Type B pancreatic cell (in vitro differentiated cells): Measurements from ENCODE around the gene IGFBP5. TPM values are rescaled to one million over a fixed set of nuclear protein-coding genes. Genes with fewer than 3 reads are reported as not detected.

ENCODE experiments used
- DNase-seq: peaks from one replicate; pipeline ENCODE4 v3.0.0; 2021; ENCODE audit warnings: mixed read lengths; ENCODE audit not compliant: unreplicated experiment; ENCODE audit errors: extremely low spot score
- H3K27ac Mint-ChIP-seq: 2 replicates; pipeline ENCODE4 v1.8.0; 2021; ENCODE audit warnings: mild to moderate bottlenecking, mixed read lengths
- H3K27me3 Mint-ChIP-seq: 2 replicates; pipeline ENCODE4 v1.8.0; 2021; ENCODE audit warnings: mixed read lengths
- H3K36me3 Mint-ChIP-seq: 2 replicates; pipeline ENCODE4 v1.8.0; 2021; ENCODE audit warnings: mixed read lengths
- H3K4me1 Mint-ChIP-seq: one replicate; pipeline ENCODE4 v1.8.0; 2021; ENCODE audit warnings: mixed read lengths; ENCODE audit not compliant: unreplicated experiment
- H3K4me3 Mint-ChIP-seq: 2 replicates; pipeline ENCODE4 v1.8.0; 2021; ENCODE audit warnings: mild to moderate bottlenecking, mixed read lengths
- H3K9me3 Mint-ChIP-seq: 2 replicates; pipeline ENCODE4 v1.8.0; 2021; ENCODE audit warnings: mixed read lengths
- CTCF ChIP-seq: fragments of 200-600 bp; sonication (generic); conservative IDR thresholded peaks from 2 replicates; pipeline ENCODE4 v1.5.0; 2021; ENCODE audit warnings: antibody characterized with exemption, mild to moderate bottlenecking
- total RNA-seq: library from RNA; stranded (reverse); gene quantifications from 2 replicates; pipeline ENCODE4 v1.2.1, GENCODE V29; 2021; ENCODE audit warnings: low replicate concordance

IGFBP5 gene
- total RNA-seq, 1 donor from 2014 or later: 245 TPM

- no peak for DNase-seq
- TF ChIP-seq CTCF: peak; percentile 63
- Mint-ChIP-seq H3K9me3 (no peaks in the 10 kb centered on the region), H3K27me3 (peaks cover 9% of the 10 kb centered on the region), H3K36me3 (peaks cover 10% of the 10 kb centered on the region), H3K4me1 (peaks cover 52% of the 10 kb centered on the region), H3K27ac (no peak overlapping the region), H3K4me3 (no peak overlapping the region)
Observed at GRCh38 chr2:216687646-216688045, 7.7 kb downstream of the IGFBP5 start.

- H3K4me1 Mint-ChIP-seq: peaks cover 53% of the 10 kb centered on the region
- H3K27me3 Mint-ChIP-seq: peaks cover 4% of the 10 kb centered on the region
- no peak for TF ChIP-seq CTCF
- H3K27ac Mint-ChIP-seq: no peak overlapping the region
- H3K9me3 Mint-ChIP-seq: no peaks in the 10 kb centered on the region
- DNase-seq: no peak
- no peak overlapping the region for H3K4me3 Mint-ChIP-seq
- H3K36me3 Mint-ChIP-seq: peaks cover 10% of the 10 kb centered on the region
Observed at GRCh38 chr2:216687111-216687510, 8.2 kb downstream of the IGFBP5 start.

GRCh38 chr2:216685327-216685875 lies 9.9 kb downstream of the IGFBP5 start:
- TF ChIP-seq CTCF: no peak
- no peak for DNase-seq
- no peak overlapping the region for H3K27ac Mint-ChIP-seq
- peaks cover 15% of the 10 kb centered on the region for H3K36me3 Mint-ChIP-seq
- peaks cover 56% of the 10 kb centered on the region for H3K4me1 Mint-ChIP-seq
- no peaks in the 10 kb centered on the region for H3K27me3 Mint-ChIP-seq
- H3K4me3 Mint-ChIP-seq: no peak overlapping the region
- H3K9me3 Mint-ChIP-seq: no peaks in the 10 kb centered on the region

- Mint-ChIP-seq H3K27me3 (no peaks in the 10 kb centered on the region), H3K36me3 (peaks cover 17% of the 10 kb centered on the region), H3K4me1 (peaks cover 52% of the 10 kb centered on the region), H3K27ac (no peak overlapping the region), H3K4me3 (no peak overlapping the region), H3K9me3 (no peaks in the 10 kb centered on the region)
- no peak for DNase-seq
- no peak for TF ChIP-seq CTCF
Observed at GRCh38 chr2:216683846-216684245, 11.5 kb downstream of the IGFBP5 start.

GRCh38 chr2:216681683-216682082 lies 13.7 kb downstream of the IGFBP5 start:
- no peak overlapping the region for H3K4me3 Mint-ChIP-seq
- no peak for DNase-seq
- peaks cover 21% of the 10 kb centered on the region for H3K36me3 Mint-ChIP-seq
- H3K4me1 Mint-ChIP-seq: peaks cover 48% of the 10 kb centered on the region
- H3K27ac Mint-ChIP-seq: no peak overlapping the region
- TF ChIP-seq CTCF: no peak
- H3K9me3 Mint-ChIP-seq: no peaks in the 10 kb centered on the region
- H3K27me3 Mint-ChIP-seq: no peaks in the 10 kb centered on the region
